Endothelial cell of umbilical vein (primary cell): ENCODE data around the gene ESPN.

Experiments used
- CTCF ChIP-seq, 2 donors: IDR thresholded peaks; 1 replicate in 1 of 2; 2 replicates in 1 of 2; pipeline ENCODE4 v1.5.1; 2011; ENCODE audit warnings: low read length in 2 of 2, mild to moderate bottlenecking in 2 of 2, moderate library complexity in 2 of 2, control low read depth in 1 of 2, inconsistent platforms in 1 of 2, low read depth in 1 of 2; ENCODE audit not compliant: insufficient read depth in 1 of 2; ENCODE audit errors: extremely low read depth in 1 of 2
- EZH2 ChIP-seq: IDR thresholded peaks from 2 replicates; pipeline ENCODE4 v1.6.1; 2012; ENCODE audit warnings: borderline replicate concordance, low read depth, mild to moderate bottlenecking, moderate library complexity, low read length, inconsistent platforms; ENCODE audit not compliant: severe bottlenecking
- JUN ChIP-seq: IDR thresholded peaks from 2 replicates; pipeline ENCODE4 v1.6.1; 2011; ENCODE audit warnings: borderline replicate concordance, low read depth; ENCODE audit not compliant: insufficient read length, insufficient read depth
- MAX ChIP-seq: IDR thresholded peaks from 2 replicates; pipeline ENCODE4 v1.6.1; 2011; ENCODE audit not compliant: insufficient read depth, insufficient read length
- MYC ChIP-seq: IDR thresholded peaks from one replicate; pipeline ENCODE4 v1.6.1; 2011; ENCODE audit warnings: mild to moderate bottlenecking, low read depth, low read length
- POLR2A ChIP-seq: IDR thresholded peaks from 2 replicates; pipeline ENCODE4 v1.6.1; 2012; ENCODE audit warnings: low read depth, mild to moderate bottlenecking, control low read depth, low read length
- POLR2AphosphoS5 ChIP-seq: IDR thresholded peaks from 2 replicates; pipeline ENCODE4 v1.6.1; 2012; ENCODE audit warnings: low read depth, mild to moderate bottlenecking, control low read depth, low read length, moderate library complexity; ENCODE audit not compliant: insufficient read depth

GRCh38 chr1:6491966-6492365, 67.4 kb downstream of the ESPN start:
- TF ChIP-seq POLR2AphosphoS5 (no peak), EZH2 (no peak), CTCF (IDR thresholded peaks at IDR 0.05; ENCODE audit: extremely low read depth in 1 of 2, insufficient read depth in 1 of 2, low read depth in 1 of 2, low read length in 2 of 2) (no peak), MYC (no peak), POLR2A (no peak), JUN (no peak), MAX (no peak)
